GM12891 (cell line): ENCODE measurements around the gene COMMD10.

Source experiments
- PAX5 ChIP-seq: IDR thresholded peaks from 2 replicates; pipeline ENCODE4 v1.6.1; 2011; ENCODE audit warnings: low read length, moderate library complexity, mild to moderate bottlenecking; ENCODE audit not compliant: insufficient read depth, severe bottlenecking
- POLR2A ChIP-seq: IDR thresholded peaks from 2 replicates; pipeline ENCODE4 v1.6.1; 2011; ENCODE audit warnings: low read depth, low read length, control low read depth
- POLR2AphosphoS5 ChIP-seq: IDR thresholded peaks from 2 replicates; pipeline ENCODE4 v1.6.1; 2011; ENCODE audit warnings: low read depth, low read length, control low read depth
- POU2F2 ChIP-seq: IDR thresholded peaks from 2 replicates; pipeline ENCODE4 v1.6.1; 2011; ENCODE audit warnings: low read depth, mild to moderate bottlenecking, control low read depth, low read length, moderate library complexity
- SPI1 ChIP-seq: IDR thresholded peaks from 2 replicates; pipeline ENCODE4 v1.6.1; 2011; ENCODE audit warnings: low read depth, low read length, control low read depth
- TAF1 ChIP-seq: IDR thresholded peaks from 2 replicates; pipeline ENCODE4 v1.6.1; 2011; ENCODE audit warnings: low read depth, low read length, control low read depth

DNA sequence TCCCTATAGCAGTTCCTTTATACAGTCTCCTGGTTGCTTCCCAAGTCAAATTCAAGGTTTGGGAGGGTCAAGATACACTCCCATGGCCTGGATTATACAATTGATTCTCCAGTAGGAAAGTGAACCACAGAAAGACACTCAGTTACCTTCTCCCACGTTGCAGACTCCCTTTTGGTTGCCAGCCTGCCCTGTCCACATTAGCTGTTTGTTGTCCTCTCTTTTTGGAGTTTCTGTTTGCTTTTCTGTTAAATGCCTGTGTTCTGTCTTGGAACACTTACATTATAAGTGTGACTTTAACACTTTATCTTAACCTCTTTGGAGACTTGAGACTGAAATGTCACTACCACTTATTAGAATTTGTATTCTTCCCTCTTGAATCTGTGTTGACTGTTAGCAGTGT, 30.3 kb downstream of the COMMD10 start:
- TF ChIP-seq POLR2A: no peak
- no peak for TF ChIP-seq PAX5
- TF ChIP-seq SPI1: no peak
- TF ChIP-seq POU2F2: no peak
- no peak for TF ChIP-seq POLR2AphosphoS5
- TF ChIP-seq TAF1: no peak
